Keratinocyte (primary cell): Measurements from ENCODE around the gene LHPP. TPM values are rescaled to one million over a fixed set of nuclear protein-coding genes. Genes with fewer than 3 reads are reported as not detected.

Experiments used
- DNase-seq: peaks from one replicate; pipeline ENCODE4 v3.0.0-alpha.2; 2011; ENCODE audit warnings: low read depth, missing footprints, low spot score
- FAIRE-seq: peaks from 2 replicates; lab custom pipeline; 2011; peaks lifted over from hg19 to GRCh38; lab: Jason Lieb, UNC
- H2AFZ ChIP-seq: 2 replicates; pipeline ENCODE4 v1.6.0; 2012; ENCODE audit warnings: low read length, control low read depth, inconsistent platforms; ENCODE audit not compliant: control insufficient read depth
- H3K27ac ChIP-seq: 2 replicates; pipeline ENCODE4 v1.5.1; 2011; ENCODE audit warnings: low read length; ENCODE audit not compliant: control insufficient read depth, insufficient read depth
- H3K27me3 ChIP-seq: 3 replicates; pipeline ENCODE4 v1.6.0; 2011; ENCODE audit warnings: low read length; ENCODE audit not compliant: control insufficient read depth, insufficient read depth; ENCODE audit errors: extremely low read depth
- H3K36me3 ChIP-seq, 2 experiments: 2 replicates in 1 of 2; 3 replicates in 1 of 2; pipeline ENCODE4 v1.5.1; 2011; ENCODE audit warnings: low read length in 2 of 2, mild to moderate bottlenecking in 1 of 2; ENCODE audit not compliant: control insufficient read depth in 2 of 2, insufficient read depth in 2 of 2; ENCODE audit errors: extremely low read depth in 1 of 2
- H3K4me1 ChIP-seq: 3 replicates; pipeline ENCODE4 v1.5.1; 2011; ENCODE audit warnings: low read length; ENCODE audit not compliant: control insufficient read depth, insufficient read depth; ENCODE audit errors: extremely low read depth
- H3K4me2 ChIP-seq: 3 replicates; pipeline ENCODE4 v1.6.0; 2011; ENCODE audit warnings: low read depth, low read length; ENCODE audit not compliant: control insufficient read depth, insufficient read depth; ENCODE audit errors: extremely low read depth
- H3K4me3 ChIP-seq, 3 experiments: fragments of 200-600 bp in 1 of 3; sonication (generic) in 1 of 3; 2 replicates in 2 of 3; 3 replicates in 1 of 3; pipeline ENCODE4 v1.5.1; 2011 to 2016; ENCODE audit warnings: low read length in 3 of 3, mild to moderate bottlenecking in 3 of 3, control low read depth in 2 of 3, inconsistent platforms in 1 of 3, low read depth in 1 of 3, mixed read lengths in 1 of 3, mixed run types in 1 of 3, moderate library complexity in 1 of 3; ENCODE audit not compliant: control insufficient read depth in 2 of 3, insufficient read depth in 2 of 3; ENCODE audit errors: extremely low read depth in 1 of 3
- H3K79me2 ChIP-seq: 2 replicates; pipeline ENCODE4 v1.6.0; 2012; ENCODE audit warnings: low read length; ENCODE audit not compliant: control insufficient read depth, insufficient read depth
- H3K9ac ChIP-seq: 3 replicates; pipeline ENCODE4 v1.6.0; 2011; ENCODE audit warnings: low read length; ENCODE audit not compliant: control insufficient read depth, insufficient read depth; ENCODE audit errors: extremely low read depth
- H3K9me1 ChIP-seq: 3 replicates; pipeline ENCODE4 v1.6.0; 2011; ENCODE audit warnings: low read length; ENCODE audit not compliant: control insufficient read depth, insufficient read depth; ENCODE audit errors: extremely low read depth
- H3K9me3 ChIP-seq: 2 replicates; pipeline ENCODE4 v1.5.1; 2012; ENCODE audit warnings: low read depth, low read length; ENCODE audit not compliant: control insufficient read depth
- H4K20me1 ChIP-seq: 3 replicates; pipeline ENCODE4 v1.6.0; 2011; ENCODE audit warnings: low read length; ENCODE audit not compliant: control insufficient read depth, insufficient read depth; ENCODE audit errors: extremely low read depth
- CTCF ChIP-seq, 3 experiments: IDR thresholded peaks in 1 of 3; conservative IDR thresholded peaks in 1 of 3; optimal IDR thresholded peaks in 1 of 3; 2 replicates in 2 of 3; 3 replicates in 1 of 3; pipeline versions ENCODE3 to v1.5.1; 2011; ENCODE audit warnings: low read length in 3 of 3, mild to moderate bottlenecking in 3 of 3, moderate library complexity in 2 of 3, control low read depth in 1 of 3, inconsistent platforms in 1 of 3; ENCODE audit not compliant: insufficient read depth in 2 of 3; ENCODE audit errors: extremely low read depth in 1 of 3
- EZH2 ChIP-seq: IDR thresholded peaks from one replicate; pipeline ENCODE4 v1.6.1; 2012; ENCODE audit warnings: inconsistent platforms, mild to moderate bottlenecking, low read length, moderate library complexity
- dilution Hi-C: fragments of 300-500 bp; cut with MboI; formaldehyde crosslinking; loops from one replicate; pipeline ENCODE4 v1.7.0; 2020; ENCODE audit warnings: low sequenced_read_pairs; ENCODE audit not compliant: extremely low pct_ligation_motif_present
- polyA plus RNA-seq, 5 experiments: library from polyadenylated mRNA; depleted of rRNA in 3 of 5; stranded (reverse) in 3 of 5; stranded (forward) in 1 of 5; unstranded in 1 of 5; fragments of >200 nt; gene quantifications; 1 replicate in 1 of 5; 2 replicates in 3 of 5; 3 replicates in 1 of 5; pipeline versions ENCODE4 v1.2.1 to v1.2.3, GENCODE V29; 2011 to 2012; ENCODE audit warnings: missing spikeins in 2 of 5, low read depth in 1 of 5, low replicate concordance in 1 of 5

LHPP gene
- polyA plus RNA-seq, 1 donor (not counting 4 experiments of a cell fraction or from before 2014, with no cell fraction given) = 13.1 TPM

GRCh38 chr10:124465003-124465776 lies 3.6 kb downstream of the LHPP start:
- dilution Hi-C loops = no loop called here
- Histone ChIP-seq H3K9me1 (no peaks in the 10 kb centered on the region), H4K20me1 (no peaks in the 10 kb centered on the region), H3K79me2 (peaks cover 19% of the 10 kb centered on the region), H3K4me1 (peaks cover 2% of the 10 kb centered on the region), H3K4me3 (no peak overlapping the region), H2AFZ (no peak overlapping the region), H3K27ac (no peak overlapping the region), H3K27me3 (no peaks in the 10 kb centered on the region), H3K36me3 (peaks cover 0 to 4% of the 10 kb centered on the region in 2 experiments), H3K9ac (no peak overlapping the region), H3K4me2 (no peak overlapping the region), H3K9me3 (no peaks in the 10 kb centered on the region)
- TF ChIP-seq CTCF (optimal IDR thresholded peaks at IDR 0.05 in 1 of 3, IDR thresholded peaks at IDR 0.05 in 1 of 3, conservative IDR thresholded peaks at IDR 0.05 in 1 of 3; ENCODE audit: extremely low read depth in 1 of 3, insufficient read depth in 2 of 3, low read length in 3 of 3) (no peak), EZH2 (no peak)
- DNase-seq = no peak
- FAIRE-seq = no peak

DNA sequence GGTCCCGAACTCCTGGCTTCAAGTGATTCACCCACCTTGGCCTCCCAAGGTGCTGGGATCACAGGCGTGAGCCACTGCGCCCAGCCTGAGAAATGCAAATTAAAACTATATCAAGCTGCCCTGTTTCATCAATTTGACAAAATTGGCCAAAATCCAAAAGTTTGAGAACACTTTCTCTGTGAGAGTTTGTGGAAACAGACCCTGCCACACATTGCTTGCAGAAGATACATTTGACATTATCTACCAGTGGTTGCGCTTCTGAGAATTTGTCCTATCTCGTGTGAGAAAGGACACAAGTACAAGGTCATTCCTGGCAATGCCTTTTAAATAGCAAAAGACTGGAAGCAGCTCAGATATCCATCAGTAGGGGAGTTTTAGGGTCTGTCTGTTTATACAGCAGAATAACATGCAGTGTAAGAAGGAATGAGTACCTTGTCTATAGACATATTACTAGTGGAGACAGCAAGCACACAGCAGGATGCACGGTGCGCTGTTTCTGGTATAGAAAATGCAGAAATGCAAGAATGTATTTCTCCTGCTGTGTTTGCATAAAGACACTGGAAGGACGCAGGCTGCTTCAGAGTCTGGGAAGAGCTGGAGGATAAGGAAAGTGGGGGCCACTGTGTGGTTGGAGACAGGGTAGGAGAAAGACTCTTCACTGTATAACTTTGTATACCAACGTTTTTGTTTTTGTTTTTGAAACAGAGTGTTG lies 4.3 kb downstream of the LHPP start:
- peaks cover 2% of the 10 kb centered on the region for H3K4me1 ChIP-seq
- no peak overlapping the region for H2AFZ ChIP-seq
- no peak overlapping the region for H3K4me2 ChIP-seq
- TF ChIP-seq EZH2 (no peak), CTCF (optimal IDR thresholded peaks at IDR 0.05 in 1 of 3, IDR thresholded peaks at IDR 0.05 in 1 of 3, conservative IDR thresholded peaks at IDR 0.05 in 1 of 3; ENCODE audit: extremely low read depth in 1 of 3, insufficient read depth in 2 of 3, low read length in 3 of 3) (no peak)
- FAIRE-seq = no peak
- H3K9me1 ChIP-seq = peaks cover 2% of the 10 kb centered on the region
- H3K27me3 ChIP-seq = no peaks in the 10 kb centered on the region
- dilution Hi-C loops = no loop called here
- no peak for DNase-seq
- peaks cover 19% of the 10 kb centered on the region for H3K79me2 ChIP-seq
- no peak overlapping the region for H3K27ac ChIP-seq
- H3K9ac ChIP-seq = no peak overlapping the region
- H4K20me1 ChIP-seq = no peaks in the 10 kb centered on the region
- H3K36me3 ChIP-seq = peaks cover 0 to 5% of the 10 kb centered on the region in 2 experiments
- H3K4me3 ChIP-seq = no peak overlapping the region
- no peaks in the 10 kb centered on the region for H3K9me3 ChIP-seq
